GM06990 (cell line): ENCODE data around the gene KIF1B.

ENCODE experiments used
- DNase-seq: peaks from one replicate; pipeline ENCODE4 v3.0.0-alpha.2; 2011; ENCODE audit not compliant: insufficient read length; ENCODE audit errors: extremely low read depth
- H3K27me3 ChIP-seq: replicated peaks from 2 replicates; pipeline ENCODE4 v1.6.0; 2011; ENCODE audit warnings: low read length; ENCODE audit not compliant: control insufficient read depth, insufficient read depth
- H3K36me3 ChIP-seq: 2 replicates; pipeline ENCODE4 v1.5.1; 2011; ENCODE audit warnings: low read length; ENCODE audit not compliant: control insufficient read depth, insufficient read depth
- H3K4me3 ChIP-seq: replicated peaks from 2 replicates; pipeline ENCODE4 v1.5.1; 2011; ENCODE audit warnings: low read depth, mild to moderate bottlenecking, control low read depth, low read length
- CTCF ChIP-seq: IDR thresholded peaks from 2 replicates; pipeline ENCODE4 v1.5.1; 2011; ENCODE audit warnings: low read length, control low read depth, mild to moderate bottlenecking, inconsistent platforms; ENCODE audit not compliant: insufficient read depth, poor library complexity, severe bottlenecking

Gene KIF1B

GRCh38 chr1:10179406-10180091 lies 30.8 kb upstream of the KIF1B start:
- H3K27me3 ChIP-seq, result no peaks in the 10 kb centered on the region
- no peak overlapping the region for H3K4me3 ChIP-seq
- TF ChIP-seq CTCF, result no peak
- DNase-seq, result no peak
- H3K36me3 ChIP-seq, result peaks cover 7% of the 10 kb centered on the region

GRCh38 chr1:10181154-10181553 lies 29.2 kb upstream of the KIF1B start:
- Histone ChIP-seq H3K27me3 (no peaks in the 10 kb centered on the region), H3K4me3 (no peak overlapping the region), H3K36me3 (peaks cover 7% of the 10 kb centered on the region)
- TF ChIP-seq CTCF, result no peak
- DNase-seq, result no peak

GRCh38 chr1:10185759-10186158 lies 24.6 kb upstream of the KIF1B start:
- no peak overlapping the region for H3K4me3 ChIP-seq
- no peaks in the 10 kb centered on the region for H3K27me3 ChIP-seq
- DNase-seq, result no peak
- no peaks in the 10 kb centered on the region for H3K36me3 ChIP-seq
- no peak for TF ChIP-seq CTCF

GRCh38 chr1:10186331-10187025 lies 23.9 kb upstream of the KIF1B start:
- no peak for DNase-seq
- Histone ChIP-seq H3K4me3 (no peak overlapping the region), H3K27me3 (no peaks in the 10 kb centered on the region), H3K36me3 (no peaks in the 10 kb centered on the region)
- TF ChIP-seq CTCF, result no peak

- TF ChIP-seq CTCF, result no peak
Measured at GRCh38 chr1:10187026-10187334, 23.4 kb upstream of the KIF1B start.

More at GRCh38 chr1:10187026-10187334, 23.4 kb upstream of the KIF1B start:
- H3K27me3 ChIP-seq, result no peaks in the 10 kb centered on the region
- H3K4me3 ChIP-seq, result no peak overlapping the region
- no peaks in the 10 kb centered on the region for H3K36me3 ChIP-seq
- DNase-seq, result no peak
